Stomach (tissue), 4 donors: ENCODE data around the gene AGBL3.

Experiments
- EP300 ChIP-seq: sonication (generic); formaldehyde crosslinking; IDR thresholded peaks from one replicate; pipeline ENCODE4 v1.6.1; 2017; ENCODE audit warnings: antibody characterized with exemption
- POLR2A ChIP-seq, 4 donors: fragments of 450-650 bp; IDR thresholded peaks; one replicate each; pipeline ENCODE4 v1.6.1; 2016; ENCODE audit warnings: antibody characterized with exemption in 4 of 4, control low read depth in 2 of 4, mild to moderate bottlenecking in 1 of 4, moderate library complexity in 1 of 4
- POLR2AphosphoS5 ChIP-seq, 3 donors: sonication (generic); formaldehyde crosslinking; IDR thresholded peaks; one replicate each; pipeline ENCODE4 v1.6.1; 2016; ENCODE audit warnings: antibody characterized with exemption in 3 of 3
- TF ChIP-seq, protein P1 (sequence below), 7 experiments: fragments of 450-650 bp in 4 of 7; fragments of 200-600 bp in 3 of 7; sonication (generic) in 3 of 7; IDR thresholded peaks; one replicate each; pipeline ENCODE4 v1.5.1; 2016 to 2019; ENCODE audit warnings: antibody characterized with exemption in 7 of 7, control low read depth in 2 of 7, mild to moderate bottlenecking in 1 of 7

- TF ChIP-seq, protein P1, sequence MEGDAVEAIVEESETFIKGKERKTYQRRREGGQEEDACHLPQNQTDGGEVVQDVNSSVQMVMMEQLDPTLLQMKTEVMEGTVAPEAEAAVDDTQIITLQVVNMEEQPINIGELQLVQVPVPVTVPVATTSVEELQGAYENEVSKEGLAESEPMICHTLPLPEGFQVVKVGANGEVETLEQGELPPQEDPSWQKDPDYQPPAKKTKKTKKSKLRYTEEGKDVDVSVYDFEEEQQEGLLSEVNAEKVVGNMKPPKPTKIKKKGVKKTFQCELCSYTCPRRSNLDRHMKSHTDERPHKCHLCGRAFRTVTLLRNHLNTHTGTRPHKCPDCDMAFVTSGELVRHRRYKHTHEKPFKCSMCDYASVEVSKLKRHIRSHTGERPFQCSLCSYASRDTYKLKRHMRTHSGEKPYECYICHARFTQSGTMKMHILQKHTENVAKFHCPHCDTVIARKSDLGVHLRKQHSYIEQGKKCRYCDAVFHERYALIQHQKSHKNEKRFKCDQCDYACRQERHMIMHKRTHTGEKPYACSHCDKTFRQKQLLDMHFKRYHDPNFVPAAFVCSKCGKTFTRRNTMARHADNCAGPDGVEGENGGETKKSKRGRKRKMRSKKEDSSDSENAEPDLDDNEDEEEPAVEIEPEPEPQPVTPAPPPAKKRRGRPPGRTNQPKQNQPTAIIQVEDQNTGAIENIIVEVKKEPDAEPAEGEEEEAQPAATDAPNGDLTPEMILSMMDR (IDR thresholded peaks at IDR 0.05), result no peak
- no peak for TF ChIP-seq POLR2A (IDR thresholded peaks at IDR 0.05)
- no peak for TF ChIP-seq EP300
- TF ChIP-seq POLR2AphosphoS5 (IDR thresholded peaks at IDR 0.05), result no peak
Measured at GRCh38 chr7:135102372-135102771, 116.1 kb downstream of the AGBL3 start.
